Fibroblast of skin of right quadriceps (primary cell): ENCODE results near the gene TRIM46.

Experiments
- DNase-seq: peaks from one replicate; pipeline ENCODE4 v3.0.0-alpha.2; 2013

TRIM46 gene

DNA sequence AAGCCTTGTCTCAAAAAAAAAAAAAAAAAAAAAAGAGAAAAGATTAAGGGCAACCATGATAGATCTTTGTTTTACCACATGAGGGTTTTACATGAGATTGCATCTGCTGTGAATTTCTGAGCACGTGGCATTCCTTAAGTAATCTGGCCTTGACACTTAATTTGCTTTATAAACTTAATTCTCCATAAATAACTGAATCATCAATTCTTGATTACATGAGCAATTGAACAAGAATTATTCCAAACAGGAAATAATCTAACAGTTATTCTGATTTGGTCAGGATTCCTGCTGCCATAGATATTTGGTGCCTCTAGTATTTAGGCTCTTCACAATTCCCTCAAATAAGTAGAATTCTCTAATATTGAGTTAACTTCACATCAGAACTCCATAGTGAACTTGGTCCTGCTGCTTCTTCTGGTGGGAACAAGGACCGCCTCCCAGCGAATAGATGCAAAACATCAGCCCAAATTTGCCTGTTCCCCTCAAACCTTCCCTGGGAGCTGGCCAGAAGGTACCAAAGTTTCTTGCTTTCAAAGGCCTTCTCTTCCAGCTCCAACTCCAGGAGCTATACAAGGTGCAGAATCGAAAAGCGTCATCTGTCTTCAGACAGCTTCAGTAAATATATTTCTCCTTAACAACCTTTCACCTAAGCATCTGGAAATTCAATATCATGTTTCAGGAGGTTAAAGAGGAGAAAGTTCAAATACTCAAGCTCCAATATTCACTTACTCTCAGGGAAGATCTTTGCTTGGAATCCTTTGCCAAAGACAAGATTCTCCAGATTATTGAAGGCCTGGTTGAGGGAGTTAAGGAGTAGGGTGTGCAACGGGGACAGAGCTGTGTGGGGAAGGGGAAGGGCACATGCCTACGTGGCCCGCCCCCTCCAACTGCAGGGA, 1.6 kb upstream of the TRIM46 start:
- DNase-seq: no peak

DNA sequence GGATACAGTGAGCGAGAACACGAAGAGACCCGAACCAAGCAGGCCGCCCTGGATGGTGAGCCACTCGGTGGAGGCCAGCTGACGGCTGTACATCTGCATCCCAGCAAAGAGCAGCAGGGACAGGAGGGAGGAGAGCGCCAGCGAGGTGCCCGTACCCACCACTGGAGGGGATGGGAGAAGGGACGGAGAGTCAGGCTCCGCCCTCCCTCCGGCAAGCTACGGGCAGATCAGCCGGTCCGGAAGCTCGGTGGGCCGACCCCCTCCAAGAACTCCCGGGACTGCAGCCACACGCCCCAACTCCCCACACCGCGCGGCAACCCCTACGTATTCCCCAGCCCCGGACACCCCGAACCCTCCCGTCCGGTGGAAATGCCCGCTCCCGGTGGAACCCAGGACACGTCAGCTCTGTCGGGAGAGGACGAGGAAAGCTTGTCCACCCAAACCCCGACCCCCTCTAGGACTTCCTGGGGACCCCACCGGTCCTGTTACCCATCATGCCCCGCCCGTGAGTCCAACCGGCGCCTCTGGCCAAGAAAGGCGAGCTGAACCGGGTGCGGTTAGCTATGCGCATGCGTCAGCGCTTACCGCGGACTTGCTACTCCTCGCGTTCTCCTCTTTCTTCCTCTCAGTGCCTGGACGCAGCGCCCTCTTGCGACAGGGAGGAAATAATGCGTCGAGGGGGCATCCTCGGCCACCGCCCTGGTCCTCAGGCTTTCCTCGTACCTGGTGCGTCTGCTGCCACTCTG, 744 bp upstream of the TRIM46 start, which contains the start of gene KRTCAP2:
TSS of gene KRTCAP2 (minus strand) at position 573 of the 746 bp plus-strand sequence. CDS start at position 493, 80 bp downstream.
- peak; percentile 95 for DNase-seq

DNA sequence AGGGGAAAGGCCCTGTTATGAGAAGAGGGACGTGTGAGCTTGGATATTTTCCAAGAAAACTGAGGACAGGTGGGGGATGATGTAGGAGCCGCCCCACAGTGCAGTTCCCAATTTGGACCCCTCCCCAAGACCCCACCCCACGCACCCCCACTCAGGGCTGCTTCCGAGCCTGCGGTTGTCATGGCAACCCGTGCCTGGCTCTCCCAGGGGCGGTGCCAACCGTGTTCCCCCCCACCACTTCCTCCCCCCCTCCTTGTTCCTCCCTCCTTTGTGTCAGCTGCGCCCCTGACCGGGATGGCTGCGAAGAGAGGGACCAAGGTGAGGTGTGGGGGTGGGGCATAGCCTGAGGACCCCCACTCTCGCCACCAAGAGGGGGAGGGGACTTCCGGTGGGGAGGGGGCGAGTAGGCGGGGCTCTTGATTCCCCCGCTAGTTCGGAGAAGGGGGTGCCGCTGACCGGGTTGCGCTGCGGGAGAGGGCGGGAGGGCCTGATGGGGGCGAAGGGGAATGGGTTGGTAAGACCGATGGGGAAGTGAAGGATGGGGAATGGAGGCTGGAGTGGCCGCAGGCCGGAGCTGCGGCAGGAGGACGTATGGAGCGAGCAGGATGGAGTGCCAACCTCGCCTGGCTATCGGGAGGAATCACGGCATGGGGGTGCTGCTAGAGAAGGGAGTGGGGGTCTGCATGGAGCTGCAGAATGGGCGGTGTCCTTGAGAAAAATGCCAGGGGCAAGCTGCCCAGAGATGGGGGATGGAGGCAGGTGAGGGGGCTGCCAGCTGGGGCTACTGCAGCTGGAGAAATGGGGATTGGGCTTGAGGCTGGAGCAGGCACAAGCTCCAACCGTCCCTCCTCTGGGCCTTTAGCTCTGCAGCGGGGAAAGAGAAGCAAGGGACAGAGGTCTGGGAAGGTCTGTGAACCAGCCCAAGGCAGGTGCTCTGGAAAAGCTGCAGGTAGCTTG, 953 bp downstream of the TRIM46 start:
- DNase-seq: peak; percentile 46

- no peak for DNase-seq
These were observed 1.8 kb downstream of the TRIM46 start for GRCh38 chr1:155175281-155175926.

DNA sequence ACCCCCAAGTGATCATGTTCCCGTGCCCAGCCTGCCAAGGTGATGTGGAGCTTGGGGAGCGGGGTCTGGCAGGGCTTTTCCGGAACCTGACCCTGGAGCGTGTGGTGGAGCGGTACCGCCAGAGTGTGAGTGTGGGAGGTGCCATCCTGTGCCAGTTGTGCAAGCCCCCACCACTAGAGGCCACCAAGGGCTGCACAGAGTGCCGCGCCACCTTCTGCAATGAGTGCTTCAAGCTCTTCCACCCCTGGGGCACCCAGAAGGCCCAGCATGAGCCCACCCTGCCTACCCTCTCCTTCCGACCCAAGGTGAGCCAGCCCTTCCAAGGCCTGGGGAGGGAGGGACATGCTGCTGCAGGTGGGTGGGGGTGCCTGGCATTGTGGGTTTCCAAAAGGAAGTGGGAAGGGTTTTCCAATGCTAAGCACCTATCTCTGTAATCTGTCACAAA, 2.3 kb downstream of the TRIM46 start:
- no peak for DNase-seq

DNA sequence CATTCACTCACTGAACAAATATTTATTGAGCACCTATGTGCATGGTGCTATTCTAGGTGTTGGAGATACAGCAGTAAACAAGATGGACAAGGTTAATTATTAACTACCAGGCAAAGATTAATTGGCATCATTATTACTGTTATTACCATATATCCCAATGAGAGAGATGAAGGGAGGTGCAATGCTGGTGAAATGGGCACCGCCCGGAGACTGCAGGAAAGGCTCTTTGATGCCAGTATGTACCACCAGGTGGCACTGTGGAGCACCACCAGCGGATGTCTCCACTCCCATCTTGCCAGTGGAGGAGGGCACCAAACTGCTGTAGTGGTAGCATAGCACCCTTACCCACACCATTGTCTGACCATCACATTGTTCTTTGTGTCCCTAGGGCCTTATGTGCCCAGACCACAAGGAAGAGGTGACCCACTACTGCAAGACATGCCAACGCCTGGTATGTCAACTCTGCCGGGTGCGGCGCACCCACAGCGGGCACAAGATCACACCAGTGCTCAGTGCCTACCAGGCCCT, 3.0 kb downstream of the TRIM46 start:
- peak; percentile 62 for DNase-seq

DNA sequence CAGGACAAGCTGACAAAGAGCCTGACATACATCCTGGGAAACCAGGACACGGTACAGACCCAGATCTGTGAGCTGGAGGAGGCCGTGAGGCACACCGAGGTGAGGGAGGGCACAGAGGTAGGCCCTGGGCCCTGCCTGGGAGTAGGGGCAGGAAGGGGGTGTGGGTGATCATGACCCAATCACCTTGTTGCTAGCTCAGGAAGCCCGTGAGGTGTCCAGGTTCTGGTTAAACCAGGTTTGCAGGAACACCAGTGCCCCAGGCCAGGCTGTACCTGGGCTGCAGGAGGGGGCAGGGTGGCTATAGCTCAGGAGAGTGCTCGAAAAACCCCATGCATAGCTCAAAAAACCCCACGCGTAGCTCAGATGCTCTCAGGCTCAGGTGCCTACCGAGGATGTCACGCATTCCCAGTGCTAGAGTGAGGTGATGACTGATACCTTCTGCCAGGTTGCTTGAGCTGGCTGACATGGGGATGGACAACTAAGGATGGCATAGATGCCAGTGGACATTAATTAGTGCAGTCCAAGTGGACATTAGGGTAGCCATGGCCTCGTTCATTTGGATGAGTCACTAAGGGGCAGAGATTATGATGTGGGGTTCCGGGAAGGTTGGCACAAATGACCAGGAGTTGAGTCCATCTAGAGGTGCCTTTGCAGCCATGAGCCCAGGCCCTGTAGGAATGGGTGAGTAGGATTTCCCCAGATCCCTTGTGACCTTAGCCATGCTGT, 3.7 kb downstream of the TRIM46 start:
- no peak for DNase-seq

GRCh38 chr1:155177918-155178281, 4.3 kb downstream of the TRIM46 start:
- no peak for DNase-seq

- no peak for DNase-seq
These were observed 4.9 kb downstream of the TRIM46 start for GRCh38 chr1:155178441-155179111.

DNA sequence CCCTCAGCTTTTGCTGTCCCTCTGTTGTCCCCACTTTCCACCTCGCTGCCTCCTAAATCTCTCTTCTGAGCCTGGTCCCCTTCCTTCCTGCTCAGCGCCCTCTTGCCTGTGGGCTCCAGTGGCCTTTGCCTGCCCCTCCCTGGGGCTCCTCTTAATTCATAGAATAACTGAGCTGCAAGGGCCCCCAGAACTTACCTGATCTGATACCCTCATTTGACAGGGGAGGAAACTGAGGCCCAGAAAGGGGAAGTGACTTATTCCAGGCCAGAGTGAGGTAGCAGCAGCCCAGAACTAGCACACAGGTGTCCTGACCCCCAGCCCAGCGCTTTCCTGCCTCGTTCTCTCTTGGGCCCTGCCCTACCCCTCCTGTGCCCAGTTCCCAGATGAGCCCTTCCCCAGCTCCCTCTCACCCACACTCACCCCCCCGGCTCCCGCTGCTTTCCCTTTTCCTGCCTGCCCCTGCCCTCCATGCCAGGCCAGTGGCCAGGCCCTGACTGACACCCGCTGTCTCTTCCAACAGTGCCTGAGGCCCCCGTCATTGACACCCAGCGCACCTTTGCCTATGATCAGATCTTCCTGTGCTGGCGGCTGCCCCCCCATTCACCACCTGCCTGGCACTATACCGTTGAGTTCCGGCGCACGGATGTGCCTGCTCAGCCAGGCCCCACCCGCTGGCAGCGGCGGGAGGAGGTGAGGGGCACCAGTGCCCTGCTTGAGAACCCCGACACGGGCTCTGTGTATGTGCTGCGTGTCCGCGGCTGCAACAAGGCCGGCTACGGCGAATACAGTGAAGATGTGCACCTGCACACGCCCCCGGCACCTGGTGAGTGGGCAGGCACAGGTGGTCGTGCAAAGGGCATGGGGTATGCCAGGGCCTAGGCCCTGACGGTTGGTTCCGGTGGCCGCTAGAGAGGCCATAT, 5.7 kb downstream of the TRIM46 start:
- no peak for DNase-seq

GRCh38 chr1:155181371-155182051, 7.9 kb downstream of the TRIM46 start:
- no peak for DNase-seq

DNA sequence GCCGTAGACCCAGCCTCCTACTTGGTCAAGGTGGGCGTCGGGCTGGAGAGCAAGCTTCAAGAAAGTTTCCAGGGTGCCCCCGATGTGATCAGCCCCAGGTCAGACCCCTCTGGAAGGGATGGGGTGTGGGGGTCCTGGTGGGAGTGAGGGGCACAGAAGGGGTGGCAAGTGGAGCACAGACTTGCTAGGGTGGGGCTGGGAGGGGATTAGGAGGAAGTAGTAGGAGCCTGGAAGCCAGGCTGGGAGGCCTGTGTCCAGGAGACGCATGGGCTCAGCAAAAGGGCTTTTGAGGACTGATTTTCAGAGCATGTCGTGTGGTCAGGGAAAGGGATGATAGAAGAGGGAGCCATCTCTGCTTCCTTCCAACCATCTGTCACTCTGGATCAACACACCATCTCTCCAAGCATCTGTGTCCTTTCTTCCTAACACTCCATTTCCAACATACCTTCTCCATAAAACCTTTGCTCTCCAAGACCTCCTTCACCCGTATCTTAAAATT, 8.5 kb downstream of the TRIM46 start:
- DNase-seq: no peak

- no peak for DNase-seq
These were observed 10.1 kb downstream of the TRIM46 start for GRCh38 chr1:155183775-155184221.

GRCh38 chr1:155184351-155184811, 10.7 kb downstream of the TRIM46 start:
- no peak for DNase-seq

- no peak for DNase-seq
These were observed 11.5 kb downstream of the TRIM46 start for GRCh38 chr1:155184835-155185782.

DNA sequence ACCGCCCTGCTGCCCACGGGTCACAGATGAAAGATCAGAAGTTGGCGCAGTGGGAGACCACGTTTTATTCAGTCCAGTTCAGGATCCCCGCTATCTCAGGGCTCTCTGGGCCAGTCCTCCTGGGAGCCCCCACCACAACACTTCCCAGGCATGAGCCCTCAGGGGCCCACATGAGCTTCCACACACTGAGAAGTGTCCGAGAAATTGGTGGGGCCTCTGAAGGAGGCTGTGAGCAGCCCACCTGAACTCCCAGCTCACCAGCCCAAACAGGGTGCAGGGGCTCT, 12.1 kb downstream of the TRIM46 start:
- no peak for DNase-seq

- DNase-seq: no peak
These were observed 12.6 kb downstream of the TRIM46 start for GRCh38 chr1:155186067-155186793.
